Esophagus squamous epithelium (tissue), 4 donors: ENCODE measurements around the gene SERPINB7.
A peak's percentile ranks its signal among the peaks of the same experiment; 100 is the strongest.

Source experiments
- CTCF ChIP-seq, 6 experiments: fragments of 450-650 bp in 4 of 6; fragments of 200-600 bp in 2 of 6; sonication (generic) in 2 of 6; IDR thresholded peaks; one replicate each; pipeline ENCODE4 v1.5.1; 2016 to 2019; ENCODE audit warnings: antibody characterized with exemption in 6 of 6, mild to moderate bottlenecking in 4 of 6, moderate library complexity in 4 of 6
- POLR2A ChIP-seq, 4 donors: fragments of 450-650 bp; IDR thresholded peaks; one replicate each; pipeline ENCODE4 v1.6.1; 2017; ENCODE audit warnings: antibody characterized with exemption in 4 of 4, mild to moderate bottlenecking in 4 of 4, moderate library complexity in 3 of 4

GRCh38 chr18:63850020-63850419 lies 74.8 kb downstream of the SERPINB7 start:
- peak in 3 of 6 experiments; percentile 28 to 59 (median 37) for TF ChIP-seq CTCF (IDR thresholded peaks at IDR 0.05)
- TF ChIP-seq POLR2A (IDR thresholded peaks at IDR 0.05), result no peak
